K562 treated with DMSO at 1 percent for 48 hours (cell line): ENCODE measurements around the gene LDLRAD2. TPM values are rescaled to one million over a fixed set of nuclear protein-coding genes. Genes with fewer than 3 reads are reported as not detected.

Experiments
- total RNA-seq: library from RNA; unstranded; fragments of 300-600 nt; gene quantifications from 2 replicates; pipeline ENCODE4 v1.2.3, GENCODE V29; 2022; ENCODE audit warnings: low replicate concordance; ENCODE audit errors: extremely low read depth

LDLRAD2 gene
- not detected in 2 replicates for total RNA-seq

DNA sequence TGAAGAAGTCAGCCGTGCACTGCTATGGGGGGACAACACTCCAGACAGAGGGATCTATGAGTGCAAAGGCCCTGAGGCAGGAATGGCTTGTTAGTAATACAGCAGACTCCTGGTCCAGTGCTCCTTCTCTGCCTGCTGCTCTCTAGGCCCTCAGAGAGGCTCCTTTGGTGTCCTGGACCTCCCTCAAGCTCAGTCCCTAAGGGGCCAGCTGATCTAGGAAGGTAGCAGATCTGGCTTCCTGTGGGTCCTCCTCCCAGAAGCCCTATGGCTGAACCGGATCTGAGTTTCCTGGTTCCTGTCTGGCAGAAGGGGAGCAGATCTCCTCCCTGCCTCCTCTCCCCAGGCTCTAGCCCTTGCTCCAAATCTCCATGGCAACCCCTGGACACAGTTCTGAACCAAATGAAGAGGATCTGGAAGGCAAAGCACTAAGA is at the start of gene LDLRAD2:
Gene LDLRAD2 (plus strand): TSS at position 391 of the 431 bp plus-strand sequence. CDS start 187 bp downstream, outside the sequence.

DNA sequence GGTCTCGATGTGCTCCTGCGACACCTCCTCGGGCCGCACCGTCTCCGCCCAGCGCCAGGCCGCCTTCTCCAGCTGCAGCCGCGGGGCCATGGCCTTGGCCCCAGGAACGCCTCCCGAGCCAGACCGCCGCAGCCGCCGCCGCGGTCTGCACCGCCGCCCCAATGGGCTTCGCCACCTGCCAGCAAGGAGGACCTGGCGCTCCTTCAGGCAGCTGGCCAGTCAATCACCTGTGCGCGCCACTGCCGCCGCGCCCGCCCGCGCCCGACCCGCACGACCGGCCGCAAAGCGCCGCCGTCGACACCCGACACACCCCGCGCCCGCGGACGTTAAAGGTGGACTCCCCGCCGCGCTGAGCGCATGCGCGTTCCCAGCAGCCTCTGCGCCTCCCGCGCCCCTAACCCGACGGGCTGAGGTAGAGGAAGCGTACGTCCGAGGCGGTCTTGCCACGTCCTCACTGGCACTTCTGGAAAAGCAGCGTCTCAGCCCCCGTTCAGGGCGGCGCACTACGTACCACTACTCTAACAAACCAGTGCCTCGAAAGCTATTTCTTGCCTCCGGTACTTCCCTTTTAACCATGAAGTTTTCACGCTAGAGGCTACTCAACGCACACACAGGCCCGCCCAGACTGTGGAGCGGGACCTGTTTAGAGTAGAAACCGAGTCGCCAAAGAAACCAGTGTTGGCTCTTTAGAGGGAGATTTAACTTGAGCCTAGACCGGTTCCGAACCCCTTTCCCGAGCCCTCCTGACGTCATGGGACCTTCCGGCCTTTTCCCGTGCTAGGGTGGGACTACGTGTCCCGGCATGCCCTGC is 29.0 kb upstream of the LDLRAD2 start, which contains the start of gene USP48:
Gene USP48 (minus strand): TSS at position 282 of the 811 bp plus-strand sequence. CDS start 192 bp downstream, at position 90.

Other genes with a start within 250 kb of the LDLRAD2 start
- not detected in 2 replicates for gene RAP1GAP, start 142.9 kb upstream of the LDLRAD2 start, total RNA-seq
- gene USP48, start 29.1 kb upstream of the LDLRAD2 start, total RNA-seq = not detected in 2 replicates
- gene HSPG2, start 125.0 kb downstream of the LDLRAD2 start, total RNA-seq = not detected in 2 replicates
- not detected in 2 replicates for gene CELA3B, start 164.8 kb downstream of the LDLRAD2 start, total RNA-seq
- gene CELA3A, start 189.4 kb downstream of the LDLRAD2 start, total RNA-seq = not detected in 2 replicates
- 1,337 TPM in 1 of 2 replicates, not detected in the other for gene CDC42, start 240.4 kb downstream of the LDLRAD2 start, total RNA-seq